Right lobe of liver (tissue), 4 donors: ENCODE data around the gene HOXA9.

Experiments
- CTCF ChIP-seq, 4 donors: fragments of 200-600 bp in 3 of 4; fragments of 450-650 bp in 1 of 4; IDR thresholded peaks; one replicate each; pipeline versions ENCODE4 v1.5.1 to v1.8.0; 2016 to 2022; ENCODE audit warnings: antibody characterized with exemption in 4 of 4, mild to moderate bottlenecking in 2 of 4
- POLR2A ChIP-seq: fragments of 450-650 bp; IDR thresholded peaks from one replicate; pipeline ENCODE4 v1.6.1; 2017; ENCODE audit warnings: antibody characterized with exemption, mild to moderate bottlenecking
- donor health status: DM: no; HTN: no; CAD: no.
- donor health status: DM: no; HTN: no; CAD: no.
- donor health status: DM: no; HTN: yes; CAD: no.

- TF ChIP-seq CTCF (IDR thresholded peaks at IDR 0.05), result no peak
- TF ChIP-seq POLR2A, result no peak
Measured at GRCh38 chr7:27198138-27198841, 33.0 kb upstream of the HOXA9 start.
